Thyroid gland (tissue), 4 donors: Measurements from ENCODE around the gene KCNG1.
"Not testable (repeated sequence)": the region's sequence is repeated elsewhere in the genome, so short reads cannot be mapped to it uniquely, and the experiment has no call there.

Source experiments
- POLR2A ChIP-seq, 2 donors: fragments of 450-650 bp; IDR thresholded peaks; one replicate each; pipeline ENCODE4 v1.6.1; 2017; ENCODE audit warnings: antibody characterized with exemption in 2 of 2, mild to moderate bottlenecking in 2 of 2, moderate library complexity in 1 of 2
- TF ChIP-seq, protein P1 (sequence below), 6 experiments: fragments of 200-600 bp in 3 of 6; fragments of 450-650 bp in 3 of 6; sonication (generic) in 3 of 6; IDR thresholded peaks; one replicate each; pipeline ENCODE4 v1.5.1; 2016 to 2019; ENCODE audit warnings: antibody characterized with exemption in 6 of 6, mild to moderate bottlenecking in 2 of 6, inconsistent platforms in 1 of 6, moderate library complexity in 1 of 6

DNA sequence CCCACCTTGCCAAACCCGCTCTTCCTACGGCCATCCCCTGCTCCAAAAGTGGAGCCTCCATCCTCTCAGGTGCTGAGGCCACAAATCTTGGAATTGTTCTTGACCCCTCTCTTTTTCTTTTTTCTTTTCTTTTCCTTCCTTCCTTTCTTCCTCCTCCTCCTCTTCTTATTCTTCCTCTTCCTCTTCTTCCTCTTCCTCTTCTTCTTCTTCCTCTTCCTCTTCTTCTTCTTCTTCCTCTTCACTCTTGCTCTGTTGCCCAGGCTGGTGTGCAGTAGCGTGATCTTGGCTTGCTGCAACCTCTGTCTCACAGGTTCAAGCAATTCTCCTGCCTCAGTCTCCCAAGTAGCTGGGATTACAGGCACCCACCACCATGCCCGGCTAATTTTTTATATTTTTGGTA is 44.4 kb downstream of the KCNG1 start:
- TF ChIP-seq POLR2A (IDR thresholded peaks at IDR 0.05) = not testable (repeated sequence)
- TF ChIP-seq, protein P1, sequence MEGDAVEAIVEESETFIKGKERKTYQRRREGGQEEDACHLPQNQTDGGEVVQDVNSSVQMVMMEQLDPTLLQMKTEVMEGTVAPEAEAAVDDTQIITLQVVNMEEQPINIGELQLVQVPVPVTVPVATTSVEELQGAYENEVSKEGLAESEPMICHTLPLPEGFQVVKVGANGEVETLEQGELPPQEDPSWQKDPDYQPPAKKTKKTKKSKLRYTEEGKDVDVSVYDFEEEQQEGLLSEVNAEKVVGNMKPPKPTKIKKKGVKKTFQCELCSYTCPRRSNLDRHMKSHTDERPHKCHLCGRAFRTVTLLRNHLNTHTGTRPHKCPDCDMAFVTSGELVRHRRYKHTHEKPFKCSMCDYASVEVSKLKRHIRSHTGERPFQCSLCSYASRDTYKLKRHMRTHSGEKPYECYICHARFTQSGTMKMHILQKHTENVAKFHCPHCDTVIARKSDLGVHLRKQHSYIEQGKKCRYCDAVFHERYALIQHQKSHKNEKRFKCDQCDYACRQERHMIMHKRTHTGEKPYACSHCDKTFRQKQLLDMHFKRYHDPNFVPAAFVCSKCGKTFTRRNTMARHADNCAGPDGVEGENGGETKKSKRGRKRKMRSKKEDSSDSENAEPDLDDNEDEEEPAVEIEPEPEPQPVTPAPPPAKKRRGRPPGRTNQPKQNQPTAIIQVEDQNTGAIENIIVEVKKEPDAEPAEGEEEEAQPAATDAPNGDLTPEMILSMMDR (IDR thresholded peaks at IDR 0.05) = not testable (repeated sequence)
